D721Med (cell line): ENCODE measurements around the gene MLC1.

Experiments
- DNase-seq: peaks from one replicate; pipeline ENCODE4 v3.0.0; 2011; ENCODE audit warnings: low spot score; ENCODE audit not compliant: insufficient read length
- FAIRE-seq: peaks from 2 replicates; lab custom pipeline; 2011; peaks lifted over from hg19 to GRCh38; lab: Jason Lieb, UNC
- CTCF ChIP-seq: IDR thresholded peaks from 2 replicates; pipeline ENCODE4 v1.5.1; 2012; ENCODE audit warnings: mild to moderate bottlenecking, control low read depth; ENCODE audit not compliant: insufficient read depth; ENCODE audit errors: missing control alignments

The MLC1 gene

GRCh38 chr22:50114221-50115021 is 29.2 kb upstream of the MLC1 start:
- DNase-seq (no peak), FAIRE-seq (no peak)
- TF ChIP-seq CTCF: no peak

GRCh38 chr22:50112151-50113118 is 27.2 kb upstream of the MLC1 start:
- DNase-seq (no peak), FAIRE-seq (no peak)
- TF ChIP-seq CTCF: no peak

- FAIRE-seq (no peak), DNase-seq (no peak)
- TF ChIP-seq CTCF: no peak
Observed at GRCh38 chr22:50111056-50111455, 25.8 kb upstream of the MLC1 start.

GRCh38 chr22:50107529-50107928 is 22.3 kb upstream of the MLC1 start:
- FAIRE-seq: no peak
- no peak for DNase-seq
- no peak for TF ChIP-seq CTCF

- FAIRE-seq (no peak), DNase-seq (no peak)
- no peak for TF ChIP-seq CTCF
Observed at GRCh38 chr22:50105208-50106100, 20.2 kb upstream of the MLC1 start.

GRCh38 chr22:50104141-50104544 is 18.9 kb upstream of the MLC1 start:
- FAIRE-seq: no peak
- TF ChIP-seq CTCF: no peak

More at GRCh38 chr22:50104141-50104544, 18.9 kb upstream of the MLC1 start:
- no peak for DNase-seq
